SU-DHL-6 (cell line): ENCODE data around the gene VARS1.
"Not testable (repeated sequence)": the region's sequence is repeated elsewhere in the genome, so short reads cannot be mapped to it uniquely, and the experiment has no call there.

Experiments used
- EZH2phosphoT487 ChIP-seq: fragments of 200-600 bp; sonication (generic), shearing (Covaris generic); conservative IDR thresholded peaks from 2 replicates; pipeline ENCODE4 v1.6.1; 2018; ENCODE audit warnings: mild to moderate bottlenecking, antibody characterized with exemption, low read length, moderate library complexity, mixed read lengths
- TF ChIP-seq, protein P1 (sequence below): fragments of 200-600 bp; sonication (generic); IDR thresholded peaks from one replicate; pipeline ENCODE4 v1.5.1; 2017; ENCODE audit warnings: antibody characterized with exemption, mild to moderate bottlenecking, low read length, moderate library complexity; ENCODE audit not compliant: insufficient read depth, poor library complexity, severe bottlenecking

DNA sequence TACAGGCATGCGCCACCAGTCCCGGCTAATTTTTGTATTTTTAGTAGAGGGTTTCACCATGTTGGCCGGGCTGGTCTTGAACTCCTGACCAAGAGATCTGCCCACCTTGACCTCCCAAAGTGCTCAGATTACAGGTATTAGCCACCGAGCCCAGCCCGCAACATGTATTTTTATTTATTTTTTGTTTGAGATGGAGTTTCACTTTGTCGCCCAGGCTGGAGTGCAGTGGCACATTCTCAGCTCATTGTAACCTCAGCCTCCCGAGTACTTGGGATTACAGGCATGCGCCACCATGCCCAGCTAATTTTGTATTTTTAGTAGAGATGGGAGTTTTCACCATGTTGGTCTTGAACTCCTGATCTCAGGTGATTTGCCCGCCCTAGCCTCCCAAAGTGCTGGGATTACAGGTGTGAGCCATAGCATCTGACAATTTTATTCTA is 42.6 kb upstream of the VARS1 start:
- not testable (repeated sequence) for TF ChIP-seq EZH2phosphoT487
- TF ChIP-seq, protein P1, sequence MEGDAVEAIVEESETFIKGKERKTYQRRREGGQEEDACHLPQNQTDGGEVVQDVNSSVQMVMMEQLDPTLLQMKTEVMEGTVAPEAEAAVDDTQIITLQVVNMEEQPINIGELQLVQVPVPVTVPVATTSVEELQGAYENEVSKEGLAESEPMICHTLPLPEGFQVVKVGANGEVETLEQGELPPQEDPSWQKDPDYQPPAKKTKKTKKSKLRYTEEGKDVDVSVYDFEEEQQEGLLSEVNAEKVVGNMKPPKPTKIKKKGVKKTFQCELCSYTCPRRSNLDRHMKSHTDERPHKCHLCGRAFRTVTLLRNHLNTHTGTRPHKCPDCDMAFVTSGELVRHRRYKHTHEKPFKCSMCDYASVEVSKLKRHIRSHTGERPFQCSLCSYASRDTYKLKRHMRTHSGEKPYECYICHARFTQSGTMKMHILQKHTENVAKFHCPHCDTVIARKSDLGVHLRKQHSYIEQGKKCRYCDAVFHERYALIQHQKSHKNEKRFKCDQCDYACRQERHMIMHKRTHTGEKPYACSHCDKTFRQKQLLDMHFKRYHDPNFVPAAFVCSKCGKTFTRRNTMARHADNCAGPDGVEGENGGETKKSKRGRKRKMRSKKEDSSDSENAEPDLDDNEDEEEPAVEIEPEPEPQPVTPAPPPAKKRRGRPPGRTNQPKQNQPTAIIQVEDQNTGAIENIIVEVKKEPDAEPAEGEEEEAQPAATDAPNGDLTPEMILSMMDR: not testable (repeated sequence)
